ENCODE results near the gene CIAO3. TPM values are rescaled to one million over a fixed set of nuclear protein-coding genes. Genes with fewer than 3 reads are reported as not detected.
A peak's percentile ranks its signal among the peaks of the same experiment; 100 is the strongest.

Gene CIAO3
- total RNA-seq, 1 donor from 2014 or later, result 19.3 TPM

- no peak for DNase-seq (ENCODE audit: low read depth)
- TF ChIP-seq, protein P1, sequence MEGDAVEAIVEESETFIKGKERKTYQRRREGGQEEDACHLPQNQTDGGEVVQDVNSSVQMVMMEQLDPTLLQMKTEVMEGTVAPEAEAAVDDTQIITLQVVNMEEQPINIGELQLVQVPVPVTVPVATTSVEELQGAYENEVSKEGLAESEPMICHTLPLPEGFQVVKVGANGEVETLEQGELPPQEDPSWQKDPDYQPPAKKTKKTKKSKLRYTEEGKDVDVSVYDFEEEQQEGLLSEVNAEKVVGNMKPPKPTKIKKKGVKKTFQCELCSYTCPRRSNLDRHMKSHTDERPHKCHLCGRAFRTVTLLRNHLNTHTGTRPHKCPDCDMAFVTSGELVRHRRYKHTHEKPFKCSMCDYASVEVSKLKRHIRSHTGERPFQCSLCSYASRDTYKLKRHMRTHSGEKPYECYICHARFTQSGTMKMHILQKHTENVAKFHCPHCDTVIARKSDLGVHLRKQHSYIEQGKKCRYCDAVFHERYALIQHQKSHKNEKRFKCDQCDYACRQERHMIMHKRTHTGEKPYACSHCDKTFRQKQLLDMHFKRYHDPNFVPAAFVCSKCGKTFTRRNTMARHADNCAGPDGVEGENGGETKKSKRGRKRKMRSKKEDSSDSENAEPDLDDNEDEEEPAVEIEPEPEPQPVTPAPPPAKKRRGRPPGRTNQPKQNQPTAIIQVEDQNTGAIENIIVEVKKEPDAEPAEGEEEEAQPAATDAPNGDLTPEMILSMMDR (conservative IDR thresholded peaks at IDR 0.05; ENCODE audit: low read depth, low read length), result no peak
- H3K4me3 ChIP-seq (ENCODE audit: low read depth, low read length), result no peak overlapping the region
Observed at GRCh38 chr16:698911-699671, 41.7 kb downstream of the CIAO3 start.

DNA sequence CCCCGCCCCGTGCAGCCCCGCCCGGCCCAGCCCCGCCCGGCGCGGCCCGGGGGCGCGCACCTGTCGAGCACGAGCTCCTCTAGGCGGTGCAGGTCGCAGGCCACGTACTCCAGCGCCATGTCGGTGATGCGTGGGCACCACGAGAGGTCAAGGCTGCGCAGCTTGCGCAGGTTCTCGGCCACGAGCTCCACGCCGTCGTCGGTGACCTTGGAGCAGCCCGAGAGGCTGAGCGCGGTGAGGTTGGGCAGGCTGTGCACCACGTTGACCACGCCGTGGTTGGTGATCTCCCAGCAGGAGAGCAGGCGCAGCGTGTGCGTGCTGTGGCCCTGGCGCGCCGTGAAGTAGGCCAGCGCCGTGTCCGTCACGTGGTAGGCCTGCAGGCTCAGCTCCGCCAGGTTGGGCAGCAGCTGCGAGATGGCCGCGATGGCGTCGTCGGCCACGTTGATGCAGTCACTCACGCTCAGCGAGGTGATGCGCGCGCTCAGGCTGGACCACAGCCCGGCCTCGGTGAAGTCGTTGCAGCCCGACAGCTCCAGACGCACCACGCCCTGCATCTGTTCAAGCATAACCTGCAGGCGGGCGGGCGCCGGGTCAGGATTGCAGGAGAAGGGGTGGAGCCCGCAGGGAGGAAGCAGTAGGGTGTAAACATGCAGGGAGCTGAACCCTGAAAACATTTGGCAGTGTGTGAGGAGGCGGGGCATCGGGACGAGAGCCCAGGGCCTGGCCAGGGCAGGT is 45.3 kb downstream of the CIAO3 start:
- peak overlapping the region; percentile 23 for H3K4me3 ChIP-seq (ENCODE audit: low read depth, low read length)
- no peak for DNase-seq (ENCODE audit: low read depth)
- TF ChIP-seq, protein P1 (conservative IDR thresholded peaks at IDR 0.05; ENCODE audit: low read depth, low read length), result no peak

- TF ChIP-seq, protein P1 (conservative IDR thresholded peaks at IDR 0.05; ENCODE audit: low read depth, low read length), result no peak
- peak overlapping the region; percentile 8 for H3K4me3 ChIP-seq (ENCODE audit: low read depth, low read length)
- DNase-seq (ENCODE audit: low read depth), result no peak
Observed at GRCh38 chr16:694863-695354, 45.9 kb downstream of the CIAO3 start.

DNA sequence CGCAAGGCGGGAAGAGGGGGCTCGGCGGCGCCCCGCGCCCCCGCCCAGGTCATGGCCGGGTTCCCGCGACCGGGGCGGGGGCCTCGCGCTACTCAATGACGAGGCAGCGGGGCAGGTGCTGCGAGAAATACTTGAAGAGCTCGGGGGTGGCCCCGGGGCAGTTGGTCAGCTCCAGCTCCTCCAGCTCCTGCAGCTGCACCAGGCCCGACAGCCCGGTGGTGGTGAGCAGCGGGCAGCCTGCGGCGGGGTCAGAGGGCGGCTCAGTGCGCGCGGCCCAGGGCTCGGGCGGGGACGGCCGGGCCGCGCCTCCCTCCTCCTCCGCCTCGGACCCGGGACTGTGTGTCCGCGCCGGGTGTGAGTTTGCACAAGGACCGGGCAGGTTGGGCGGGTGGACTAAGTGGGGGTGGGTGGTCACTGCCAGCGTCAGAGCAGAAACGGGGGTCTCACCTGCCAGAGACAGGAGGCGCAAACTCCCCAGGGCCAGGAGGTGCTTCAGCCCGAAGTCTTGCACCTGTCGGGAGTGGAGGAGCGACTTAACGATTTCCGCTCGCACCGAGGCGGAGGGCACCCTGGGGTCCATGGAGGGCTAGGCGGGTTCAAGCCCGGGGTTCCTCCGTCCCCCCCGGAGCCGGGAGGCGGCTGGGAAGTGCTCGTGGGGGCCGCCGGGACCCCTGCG is 46.5 kb downstream of the CIAO3 start:
- H3K4me3 ChIP-seq (ENCODE audit: low read depth, low read length), result peak overlapping the region; percentile 8
- DNase-seq (ENCODE audit: low read depth), result no peak
- TF ChIP-seq, protein P1 (conservative IDR thresholded peaks at IDR 0.05; ENCODE audit: low read depth, low read length), result no peak

- TF ChIP-seq, protein P1 (conservative IDR thresholded peaks at IDR 0.05; ENCODE audit: low read depth, low read length), result no peak
- no peak for DNase-seq (ENCODE audit: low read depth)
- H3K4me3 ChIP-seq (ENCODE audit: low read depth, low read length), result no peak overlapping the region
Observed at GRCh38 chr16:693766-694165, 47.0 kb downstream of the CIAO3 start.

DNA sequence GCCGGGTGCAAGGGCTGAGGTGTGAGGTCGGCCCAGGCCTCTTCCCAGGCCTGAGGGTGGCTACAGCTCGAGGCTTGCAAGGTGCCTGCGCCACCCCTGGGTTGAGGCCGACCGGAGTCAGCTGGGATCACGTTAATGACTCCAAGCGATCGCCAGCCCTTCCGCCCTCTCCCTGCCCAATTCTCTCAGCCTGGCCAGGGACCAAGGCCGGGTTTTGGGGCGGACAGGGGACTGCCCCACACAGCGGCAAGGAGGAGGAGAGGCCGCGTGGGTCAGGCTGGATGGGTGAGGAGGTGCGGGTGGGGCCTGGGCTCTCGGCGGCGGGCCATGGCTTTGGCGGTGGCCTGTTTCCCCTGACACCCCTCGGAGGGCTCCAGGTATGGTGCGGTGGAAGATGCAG is 47.4 kb downstream of the CIAO3 start:
- no peak for DNase-seq (ENCODE audit: low read depth)

More for the DNA sequence above, 47.4 kb downstream of the CIAO3 start:
- TF ChIP-seq, protein P1 (conservative IDR thresholded peaks at IDR 0.05; ENCODE audit: low read depth, low read length), result no peak
- H3K4me3 ChIP-seq (ENCODE audit: low read depth, low read length), result no peak overlapping the region
